ENCODE results near the gene RIPPLY2.

GRCh38 chr6:83824831-83825230 lies 28.3 kb upstream of the RIPPLY2 start:
- no peak for TF ChIP-seq POLR2A (IDR thresholded peaks at IDR 0.05)
- no peak for TF ChIP-seq CTCF (IDR thresholded peaks at IDR 0.05)
- TF ChIP-seq EP300 (IDR thresholded peaks at IDR 0.05) = no peak
